GM18520 (cell line): Measurements from ENCODE around the gene OR13D1.
"Not testable (repeated sequence)": the region's sequence is repeated elsewhere in the genome, so short reads cannot be mapped to it uniquely, and the experiment has no call there.

ENCODE experiments used
- ATAC-seq: cut with Tn5 transposase; IDR thresholded peaks from one replicate; pipeline ENCODE4 v1.9.1; 2021; ENCODE audit not compliant: unreplicated experiment

OR13D1 gene, protein sequence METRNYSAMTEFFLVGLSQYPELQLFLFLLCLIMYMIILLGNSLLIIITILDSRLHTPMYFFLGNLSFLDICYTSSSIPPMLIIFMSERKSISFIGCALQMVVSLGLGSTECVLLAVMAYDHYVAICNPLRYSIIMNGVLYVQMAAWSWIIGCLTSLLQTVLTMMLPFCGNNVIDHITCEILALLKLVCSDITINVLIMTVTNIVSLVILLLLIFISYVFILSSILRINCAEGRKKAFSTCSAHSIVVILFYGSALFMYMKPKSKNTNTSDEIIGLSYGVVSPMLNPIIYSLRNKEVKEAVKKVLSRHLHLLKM

DNA sequence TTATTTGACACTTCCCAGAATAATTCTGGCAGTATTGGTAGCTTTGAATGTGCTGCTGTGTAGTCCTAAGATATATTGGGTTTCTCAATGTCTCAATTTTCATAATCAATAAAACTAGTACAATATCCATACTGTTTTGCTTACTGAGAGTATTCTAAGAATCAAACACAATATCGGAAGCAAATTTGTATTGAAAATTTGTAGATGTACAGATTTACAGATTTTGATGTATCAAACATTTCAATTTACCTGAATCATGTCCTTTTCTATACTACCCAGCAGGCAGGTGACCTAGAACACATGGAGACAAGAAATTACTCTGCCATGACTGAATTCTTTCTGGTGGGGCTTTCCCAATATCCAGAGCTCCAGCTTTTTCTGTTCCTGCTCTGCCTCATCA, at the start of gene OR13D1:
OR13D1 (plus strand) TSS at position 301 of the 400 bp plus-strand sequence; CDS start at position 301, 0 bp downstream.
- no peak for ATAC-seq

DNA sequence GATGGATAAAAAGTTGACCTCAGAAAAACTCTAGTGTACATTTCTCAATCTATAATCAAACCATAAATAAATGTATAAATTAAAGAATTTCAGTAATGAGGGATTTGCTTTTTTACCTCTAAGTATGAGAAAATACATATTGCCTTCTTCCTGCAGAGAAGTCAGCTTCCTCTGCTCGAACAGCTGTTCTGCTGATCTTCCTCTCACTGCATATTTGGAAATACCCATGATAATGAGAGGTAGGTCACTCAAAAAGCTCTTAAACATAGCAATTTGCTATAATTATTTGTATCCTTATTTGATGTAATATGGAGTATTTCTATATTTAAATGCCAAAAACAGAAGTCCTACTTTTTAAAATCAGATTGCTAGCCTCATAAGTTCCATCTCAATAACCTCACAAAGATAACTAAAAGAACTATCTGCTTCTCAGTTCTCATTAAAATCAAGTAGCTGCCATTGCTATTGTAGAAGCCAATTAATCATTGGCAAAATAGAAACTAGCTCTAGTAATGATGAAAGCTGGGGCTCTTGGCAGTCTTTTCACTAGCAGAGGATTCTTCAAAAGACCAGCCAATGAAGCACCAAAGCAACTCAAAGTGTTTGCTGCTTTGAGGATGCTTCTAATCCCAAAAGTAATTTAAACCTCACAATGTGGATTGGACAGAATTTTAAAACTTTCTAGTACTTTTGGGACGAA, 35.7 kb upstream of the OR13D1 start:
- no peak for ATAC-seq

DNA sequence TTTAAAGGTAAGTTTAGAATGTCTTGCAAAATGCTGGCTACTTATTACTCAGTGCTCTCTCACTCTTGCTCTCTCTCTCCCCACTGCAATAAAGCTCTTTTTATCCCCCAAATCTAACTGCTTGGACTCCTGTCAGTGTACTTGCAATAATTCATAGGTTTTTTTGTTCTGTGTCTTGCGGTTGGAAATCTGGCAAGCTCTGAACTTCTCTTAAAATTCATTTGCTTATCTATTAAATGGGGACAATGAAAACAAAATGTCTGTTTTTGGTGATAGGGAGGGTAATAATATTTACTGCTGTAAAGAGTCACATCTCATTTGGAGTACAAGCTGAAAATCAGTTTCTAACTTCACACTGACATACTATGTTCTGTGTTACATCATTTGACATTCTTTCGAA, 18.7 kb upstream of the OR13D1 start:
- ATAC-seq: no peak

GRCh38 chr9:104682642-104683041, 11.7 kb upstream of the OR13D1 start:
- ATAC-seq: peak; percentile 49

DNA sequence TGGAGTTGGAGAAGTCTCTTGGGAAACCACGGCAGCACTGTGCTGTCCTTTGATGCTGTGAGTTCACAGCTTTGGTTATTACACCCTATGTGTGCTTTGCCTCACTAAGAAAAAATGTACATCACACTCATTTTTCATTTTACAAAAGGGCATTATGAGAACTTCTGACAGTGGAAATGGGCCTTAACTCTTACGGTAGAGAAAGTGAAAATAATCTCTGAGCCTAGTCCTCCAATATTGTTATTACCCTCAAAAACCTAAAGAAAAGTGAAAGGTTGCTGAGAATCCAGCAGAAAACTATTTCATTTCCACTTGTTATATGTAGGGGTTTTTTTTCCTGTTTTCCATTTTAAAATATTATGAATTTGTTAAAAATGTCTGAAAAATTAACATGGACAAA, 8.2 kb upstream of the OR13D1 start:
- ATAC-seq: no peak

GRCh38 chr9:104700306-104700705, 6.0 kb downstream of the OR13D1 start:
- no peak for ATAC-seq

DNA sequence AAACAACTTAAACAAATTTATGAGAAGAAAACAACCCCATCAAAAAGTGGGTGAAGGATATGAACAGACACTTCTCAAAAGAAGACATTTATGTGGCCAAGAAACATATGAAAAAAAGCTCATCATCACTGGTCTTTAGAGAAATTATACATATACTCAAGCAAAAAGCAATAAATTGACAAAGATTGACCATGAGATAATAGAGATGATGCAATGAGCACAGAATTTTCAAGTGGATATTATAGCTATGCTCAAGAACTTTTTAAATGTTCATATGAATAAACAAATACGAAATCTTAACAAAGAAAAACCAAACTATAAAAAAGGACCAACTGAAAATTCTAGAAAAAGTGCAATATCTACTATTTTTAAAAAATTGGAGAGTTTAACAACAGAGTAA, 14.4 kb downstream of the OR13D1 start:
- not testable (repeated sequence) for ATAC-seq

DNA sequence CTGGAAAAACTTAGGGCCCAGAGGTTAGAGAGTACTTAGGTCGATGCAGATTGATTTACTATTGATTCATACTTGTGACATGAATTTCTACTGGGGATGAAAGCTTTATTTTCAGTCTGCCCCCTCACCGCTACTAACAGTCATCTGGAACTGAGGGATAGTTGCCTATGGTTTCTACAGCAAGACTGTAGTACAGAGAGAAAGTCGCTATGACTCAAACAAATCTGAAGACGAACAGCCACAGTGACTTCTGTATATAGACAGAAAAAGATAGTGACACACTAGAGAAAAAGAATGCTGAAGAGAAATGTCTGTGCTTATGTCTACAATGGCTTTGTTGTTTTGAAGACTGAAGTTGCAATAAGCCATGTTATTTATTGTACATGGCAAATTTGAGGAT, 17.3 kb downstream of the OR13D1 start:
- ATAC-seq: no peak

GRCh38 chr9:104725014-104725413, 30.7 kb downstream of the OR13D1 start:
- no peak for ATAC-seq

GRCh38 chr9:104738452-104738851, 44.1 kb downstream of the OR13D1 start:
- no peak for ATAC-seq

- ATAC-seq: no peak
These were observed 46.3 kb downstream of the OR13D1 start for GRCh38 chr9:104740621-104741020.

DNA sequence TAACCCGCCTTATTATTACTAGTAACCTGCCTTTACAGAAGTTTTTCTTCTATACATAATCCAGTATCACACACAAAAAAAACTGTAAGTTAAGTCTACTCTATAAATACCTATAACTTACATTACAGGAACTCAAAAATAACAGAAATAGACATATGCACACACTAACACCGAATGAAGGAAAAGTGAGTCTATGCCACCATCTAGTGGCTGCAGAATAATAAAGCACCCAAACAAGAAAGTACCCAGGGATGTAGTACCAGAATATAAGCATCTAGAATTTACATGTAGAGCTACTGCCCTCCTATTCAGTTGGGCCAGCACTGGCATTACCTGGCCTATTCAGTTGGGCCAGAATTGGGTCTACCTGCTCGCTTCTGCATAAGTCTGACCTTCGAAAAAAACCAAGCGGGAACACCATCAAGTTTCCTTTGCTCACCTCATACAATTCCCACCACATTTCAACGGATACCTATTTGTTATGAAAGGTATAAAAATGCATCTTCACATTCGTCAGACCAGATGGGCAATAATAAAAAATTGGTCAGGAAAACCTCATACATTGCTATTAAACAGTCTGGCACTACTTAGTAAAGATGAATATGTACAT, 49.2 kb downstream of the OR13D1 start:
- ATAC-seq: peak; percentile 45
